ENCODE results near the gene SHC1.

SHC1 gene

GRCh38 chr1:154941333-154942013 is 29.1 kb downstream of the SHC1 start:
- TF ChIP-seq POLR2A (IDR thresholded peaks at IDR 0.05; ENCODE audit: low read length) (no peak), GATA1 (IDR thresholded peaks at IDR 0.05; ENCODE audit: low read depth, low read length) (no peak)
- DNase-seq: no peak

GRCh38 chr1:154940651-154941194 is 29.8 kb downstream of the SHC1 start:
- no peak for DNase-seq

GRCh38 chr1:154940213-154940560 is 30.4 kb downstream of the SHC1 start:
- TF ChIP-seq GATA1 (IDR thresholded peaks at IDR 0.05; ENCODE audit: low read depth, low read length) (no peak), POLR2A (IDR thresholded peaks at IDR 0.05; ENCODE audit: low read length) (no peak)
- no peak for DNase-seq

More at GRCh38 chr1:154940651-154941194, 29.8 kb downstream of the SHC1 start:
- TF ChIP-seq POLR2A (IDR thresholded peaks at IDR 0.05; ENCODE audit: low read length): no peak
- TF ChIP-seq GATA1 (IDR thresholded peaks at IDR 0.05; ENCODE audit: low read depth, low read length): no peak

GRCh38 chr1:154938604-154939399 is 31.7 kb downstream of the SHC1 start:
- TF ChIP-seq GATA1 (IDR thresholded peaks at IDR 0.05; ENCODE audit: low read depth, low read length): no peak
- TF ChIP-seq POLR2A (IDR thresholded peaks at IDR 0.05; ENCODE audit: low read length): no peak

DNA sequence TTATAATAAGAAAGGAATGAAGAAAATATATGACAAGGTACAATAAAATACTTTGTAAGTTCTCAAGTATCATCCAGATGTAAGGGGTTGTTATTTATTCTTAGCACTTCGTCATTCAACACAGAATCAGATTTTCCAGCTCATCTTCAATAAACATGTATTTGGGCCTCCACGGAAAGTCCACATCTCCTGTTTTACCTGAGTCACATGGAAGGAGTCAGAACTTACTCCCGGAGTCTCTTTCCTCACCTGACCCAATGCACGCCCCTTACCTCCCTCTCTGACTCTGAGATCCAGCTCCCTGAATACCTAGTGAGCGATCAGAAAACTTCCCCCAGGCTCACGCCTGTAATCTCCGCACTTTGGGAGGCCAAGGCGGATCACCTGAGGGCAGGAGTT is 32.6 kb downstream of the SHC1 start:
- TF ChIP-seq GATA1 (IDR thresholded peaks at IDR 0.05; ENCODE audit: low read depth, low read length) (no peak), POLR2A (IDR thresholded peaks at IDR 0.05; ENCODE audit: low read length) (no peak)
- no peak for DNase-seq

More at GRCh38 chr1:154938604-154939399, 31.7 kb downstream of the SHC1 start:
- peak; percentile 20 to 58 for DNase-seq

- TF ChIP-seq GATA1 (IDR thresholded peaks at IDR 0.05; ENCODE audit: low read depth, low read length): no peak
- no peak for TF ChIP-seq POLR2A (IDR thresholded peaks at IDR 0.05; ENCODE audit: low read length)
- DNase-seq: peak; percentile 96 to 97
Observed at GRCh38 chr1:154937085-154937987, 33.2 kb downstream of the SHC1 start.

GRCh38 chr1:154936555-154937084 is 33.9 kb downstream of the SHC1 start, which contains the start of gene PMVK:
PMVK (minus strand) TSS chr1:154936719; CDS start chr1:154936685, 34 bp downstream.
- TF ChIP-seq GATA1 (IDR thresholded peaks at IDR 0.05; ENCODE audit: low read depth, low read length): no peak
- TF ChIP-seq POLR2A (IDR thresholded peaks at IDR 0.05; ENCODE audit: low read length): peak; percentile 62
- peak; percentile 97 to 98 for DNase-seq

- TF ChIP-seq POLR2A (IDR thresholded peaks at IDR 0.05; ENCODE audit: low read length) (no peak), GATA1 (IDR thresholded peaks at IDR 0.05; ENCODE audit: low read depth, low read length) (no peak)
- no peak for DNase-seq
Observed at GRCh38 chr1:154935749-154936554, 34.6 kb downstream of the SHC1 start.

DNA sequence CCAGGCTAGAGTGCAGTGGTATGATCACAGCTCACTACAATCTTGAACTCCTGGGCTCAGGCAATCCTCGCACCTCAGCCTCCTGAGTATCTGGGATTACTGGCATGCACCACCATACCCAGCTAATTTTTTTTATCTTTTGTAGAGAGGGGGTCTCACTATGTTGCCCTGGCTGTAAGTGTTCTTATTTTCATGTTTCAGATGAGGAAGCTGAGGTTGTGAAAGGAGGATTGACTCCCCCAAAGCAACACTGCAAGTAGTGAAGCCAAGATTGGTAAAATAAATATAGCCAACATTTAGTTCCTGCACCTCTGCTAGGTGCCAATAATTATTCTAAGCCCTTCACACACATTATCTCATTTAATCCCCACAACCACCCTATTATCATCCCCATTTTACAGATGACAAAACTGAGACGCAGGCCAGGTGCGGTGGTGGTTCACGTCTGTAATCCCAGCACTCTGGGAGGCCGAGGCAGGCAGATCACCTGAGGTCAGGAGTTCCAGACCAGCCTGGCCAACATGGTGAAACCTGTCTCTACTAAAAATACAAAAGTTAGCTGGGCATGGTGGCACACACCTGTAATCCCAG is 36.1 kb downstream of the SHC1 start:
- TF ChIP-seq GATA1 (IDR thresholded peaks at IDR 0.05; ENCODE audit: low read depth, low read length) (no peak), POLR2A (IDR thresholded peaks at IDR 0.05; ENCODE audit: low read length) (no peak)

GRCh38 chr1:154931940-154932487 is 38.5 kb downstream of the SHC1 start:
- TF ChIP-seq GATA1 (IDR thresholded peaks at IDR 0.05; ENCODE audit: low read depth, low read length): no peak
- TF ChIP-seq POLR2A (IDR thresholded peaks at IDR 0.05; ENCODE audit: low read length): no peak
- no peak for DNase-seq

More for the DNA sequence above, 36.1 kb downstream of the SHC1 start:
- no peak for DNase-seq

DNA sequence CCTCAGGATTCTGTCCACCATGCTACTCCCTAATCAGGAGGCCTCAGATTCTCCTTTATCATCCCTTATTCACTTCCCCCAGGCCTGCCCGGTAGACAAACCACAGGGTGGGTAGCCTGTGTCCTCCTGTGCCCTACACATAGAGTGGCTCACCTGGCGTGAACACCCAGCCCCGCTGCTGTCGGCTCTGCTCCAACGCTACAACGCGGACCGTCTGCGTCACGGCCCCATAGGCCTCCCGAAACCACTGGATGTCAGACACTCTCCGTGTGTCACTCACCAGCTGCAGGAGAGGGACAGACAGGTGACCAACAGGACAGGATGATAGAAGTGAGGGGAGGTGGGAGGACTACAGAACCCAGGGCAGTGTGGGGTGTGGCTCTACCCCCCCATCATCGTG is 44.3 kb downstream of the SHC1 start:
- no peak for DNase-seq
- no peak for TF ChIP-seq GATA1 (IDR thresholded peaks at IDR 0.05; ENCODE audit: low read depth, low read length)
- TF ChIP-seq POLR2A (IDR thresholded peaks at IDR 0.05; ENCODE audit: low read length): no peak

Measured in erythroblast (primary cell).